ENCODE measurements around the gene WHAMM. TPM values are rescaled to one million over a fixed set of nuclear protein-coding genes. Genes with fewer than 3 reads are reported as not detected.
A peak's percentile ranks its signal among the peaks of the same experiment; 100 is the strongest.
"Not testable (repeated sequence)": the region's sequence is repeated elsewhere in the genome, so short reads cannot be mapped to it uniquely, and the experiment has no call there.

WHAMM gene
- total RNA-seq, 1 donor from 2014 or later: 5.4 TPM

DNA sequence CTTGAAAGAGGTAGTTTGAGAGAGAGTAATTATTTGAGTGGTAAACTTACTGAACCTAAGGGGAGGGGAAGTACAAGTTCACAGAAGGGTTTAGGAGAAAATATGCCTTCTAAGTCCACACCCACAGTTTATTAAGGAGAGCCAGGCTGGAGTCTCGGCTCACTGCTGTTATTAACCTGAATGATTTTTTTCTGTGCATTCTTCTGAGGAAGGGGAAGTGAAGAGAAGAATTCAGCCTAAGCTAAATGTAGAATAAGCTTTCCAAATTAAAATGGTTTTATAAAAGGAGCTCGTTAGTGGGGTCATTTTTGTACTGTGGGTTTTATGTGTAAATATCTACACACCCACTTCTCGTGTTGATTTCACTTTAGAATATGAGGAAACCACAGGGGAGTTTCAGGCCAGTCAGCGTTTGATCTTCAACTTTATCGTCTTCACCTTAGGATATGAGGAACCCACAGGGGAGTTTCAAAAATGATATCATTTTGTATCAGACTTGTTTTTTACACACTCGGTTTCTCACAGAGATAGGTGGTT lies 1.5 kb downstream of the WHAMM start:
- TF ChIP-seq, protein P1, sequence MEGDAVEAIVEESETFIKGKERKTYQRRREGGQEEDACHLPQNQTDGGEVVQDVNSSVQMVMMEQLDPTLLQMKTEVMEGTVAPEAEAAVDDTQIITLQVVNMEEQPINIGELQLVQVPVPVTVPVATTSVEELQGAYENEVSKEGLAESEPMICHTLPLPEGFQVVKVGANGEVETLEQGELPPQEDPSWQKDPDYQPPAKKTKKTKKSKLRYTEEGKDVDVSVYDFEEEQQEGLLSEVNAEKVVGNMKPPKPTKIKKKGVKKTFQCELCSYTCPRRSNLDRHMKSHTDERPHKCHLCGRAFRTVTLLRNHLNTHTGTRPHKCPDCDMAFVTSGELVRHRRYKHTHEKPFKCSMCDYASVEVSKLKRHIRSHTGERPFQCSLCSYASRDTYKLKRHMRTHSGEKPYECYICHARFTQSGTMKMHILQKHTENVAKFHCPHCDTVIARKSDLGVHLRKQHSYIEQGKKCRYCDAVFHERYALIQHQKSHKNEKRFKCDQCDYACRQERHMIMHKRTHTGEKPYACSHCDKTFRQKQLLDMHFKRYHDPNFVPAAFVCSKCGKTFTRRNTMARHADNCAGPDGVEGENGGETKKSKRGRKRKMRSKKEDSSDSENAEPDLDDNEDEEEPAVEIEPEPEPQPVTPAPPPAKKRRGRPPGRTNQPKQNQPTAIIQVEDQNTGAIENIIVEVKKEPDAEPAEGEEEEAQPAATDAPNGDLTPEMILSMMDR (IDR thresholded peaks at IDR 0.05; ENCODE audit: insufficient read depth, low read length, poor library complexity, severe bottlenecking): no peak
- no peaks in the 10 kb centered on the region for H3K27me3 ChIP-seq (ENCODE audit: control insufficient read depth, insufficient read depth, low read length)
- no peak for DNase-seq (ENCODE audit: low read depth)
- peak overlapping the region; percentile 100 for H3K4me3 ChIP-seq (ENCODE audit: low read depth, low read length)
- H3K36me3 ChIP-seq (ENCODE audit: control insufficient read depth, insufficient read depth, low read length): no peaks in the 10 kb centered on the region

- TF ChIP-seq, protein P1 (IDR thresholded peaks at IDR 0.05; ENCODE audit: insufficient read depth, low read length, poor library complexity, severe bottlenecking): no peak
- no peak for DNase-seq (ENCODE audit: low read depth)
- Histone ChIP-seq H3K4me3 (ENCODE audit: low read depth, low read length) (no peak overlapping the region), H3K27me3 (ENCODE audit: control insufficient read depth, insufficient read depth, low read length) (no peaks in the 10 kb centered on the region), H3K36me3 (ENCODE audit: control insufficient read depth, insufficient read depth, low read length) (no peaks in the 10 kb centered on the region)
Observed at GRCh38 chr15:82812994-82813393, 3.6 kb downstream of the WHAMM start.

GRCh38 chr15:82820128-82820527 lies 10.7 kb downstream of the WHAMM start:
- Histone ChIP-seq H3K36me3 (ENCODE audit: control insufficient read depth, insufficient read depth, low read length) (peaks cover 2% of the 10 kb centered on the region), H3K4me3 (ENCODE audit: low read depth, low read length) (no peak overlapping the region), H3K27me3 (ENCODE audit: control insufficient read depth, insufficient read depth, low read length) (no peaks in the 10 kb centered on the region)
- TF ChIP-seq, protein P1 (IDR thresholded peaks at IDR 0.05; ENCODE audit: insufficient read depth, low read length, poor library complexity, severe bottlenecking): no peak
- no peak for DNase-seq (ENCODE audit: low read depth)

- DNase-seq (ENCODE audit: low read depth): peak; percentile 74
- not testable (repeated sequence) for H3K4me3 ChIP-seq (ENCODE audit: low read depth, low read length); H3K36me3 ChIP-seq (ENCODE audit: control insufficient read depth, insufficient read depth, low read length); H3K27me3 ChIP-seq (ENCODE audit: control insufficient read depth, insufficient read depth, low read length)
Observed at GRCh38 chr15:82821396-82821795, 12.0 kb downstream of the WHAMM start.

DNA sequence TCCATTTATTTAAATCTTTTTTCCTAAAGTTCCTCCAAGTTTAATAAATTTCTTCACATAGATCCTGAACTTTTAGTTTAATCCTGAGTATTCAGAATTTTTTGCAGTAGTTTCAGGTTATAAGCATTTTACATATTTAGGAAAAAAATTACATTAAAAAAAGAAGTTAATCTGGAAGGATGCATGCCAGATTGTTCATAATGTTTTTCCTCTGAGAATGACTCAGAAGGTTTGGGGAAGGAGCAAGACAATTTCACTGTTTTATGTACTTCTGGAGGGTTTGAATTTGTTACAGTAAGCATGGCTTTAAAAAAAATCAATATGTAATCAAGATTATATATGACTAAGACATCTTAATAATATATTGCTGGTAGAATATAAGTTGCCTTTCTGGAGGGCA lies 12.4 kb downstream of the WHAMM start:
- H3K27me3 ChIP-seq (ENCODE audit: control insufficient read depth, insufficient read depth, low read length); H3K4me3 ChIP-seq (ENCODE audit: low read depth, low read length); DNase-seq (ENCODE audit: low read depth); H3K36me3 ChIP-seq (ENCODE audit: control insufficient read depth, insufficient read depth, low read length): not testable (repeated sequence)

GRCh38 chr15:82823049-82823448 lies 13.6 kb downstream of the WHAMM start:
- Histone ChIP-seq H3K36me3 (ENCODE audit: control insufficient read depth, insufficient read depth, low read length) (peaks cover 2% of the 10 kb centered on the region), H3K27me3 (ENCODE audit: control insufficient read depth, insufficient read depth, low read length) (no peaks in the 10 kb centered on the region)

GRCh38 chr15:82828075-82828474 lies 18.6 kb downstream of the WHAMM start:
- TF ChIP-seq, protein P1 (IDR thresholded peaks at IDR 0.05; ENCODE audit: insufficient read depth, low read length, poor library complexity, severe bottlenecking): no peak
- DNase-seq (ENCODE audit: low read depth): no peak
- H3K4me3 ChIP-seq (ENCODE audit: low read depth, low read length): no peak overlapping the region
- H3K27me3 ChIP-seq (ENCODE audit: control insufficient read depth, insufficient read depth, low read length): no peaks in the 10 kb centered on the region
- H3K36me3 ChIP-seq (ENCODE audit: control insufficient read depth, insufficient read depth, low read length): peaks cover 2% of the 10 kb centered on the region

More at GRCh38 chr15:82823049-82823448, 13.6 kb downstream of the WHAMM start:
- H3K4me3 ChIP-seq (ENCODE audit: low read depth, low read length): no peak overlapping the region
- no peak for DNase-seq (ENCODE audit: low read depth)
- TF ChIP-seq, protein P1 (IDR thresholded peaks at IDR 0.05; ENCODE audit: insufficient read depth, low read length, poor library complexity, severe bottlenecking): no peak
